Ascending aorta (tissue), 2 donors: ENCODE measurements around the gene ITM2C. TPM values are rescaled to one million over a fixed set of nuclear protein-coding genes. Genes with fewer than 3 reads are reported as not detected.

Experiments
- DNase-seq, 2 donors: peaks; one replicate each; pipeline ENCODE4 v3.0.0-alpha.2; 2019; ENCODE audit warnings: low spot score in 2 of 2
- H3K27ac ChIP-seq, 2 donors: fragments of 200-600 bp; sonication (generic); one replicate each; pipeline ENCODE4 v1.5.1; 2016 to 2017; ENCODE audit warnings: mild to moderate bottlenecking in 1 of 2
- H3K27me3 ChIP-seq: fragments of 200-600 bp; sonication (generic); one replicate; pipeline ENCODE4 v1.5.1; 2017
- H3K36me3 ChIP-seq, 2 donors: fragments of 200-600 bp; sonication (generic); one replicate each; pipeline ENCODE4 v1.5.1; 2016
- H3K4me1 ChIP-seq, 2 donors: fragments of 200-600 bp; sonication (generic); one replicate each; pipeline ENCODE4 v1.5.1; 2016 to 2017; ENCODE audit warnings: mild to moderate bottlenecking in 1 of 2
- H3K4me3 ChIP-seq, 2 donors: fragments of 200-600 bp; sonication (generic); one replicate each; pipeline ENCODE4 v1.5.1; 2016 to 2017; ENCODE audit warnings: mild to moderate bottlenecking in 1 of 2
- H3K9me3 ChIP-seq, 2 donors: fragments of 200-600 bp; sonication (generic); one replicate each; pipeline ENCODE4 v1.5.1; 2016
- CTCF ChIP-seq, 3 experiments: fragments of 200-600 bp in 2 of 3; fragments of 450-650 bp in 1 of 3; sonication (generic) in 2 of 3; IDR thresholded peaks; one replicate each; pipeline ENCODE4 v1.5.1; 2016 to 2019; ENCODE audit warnings: antibody characterized with exemption in 3 of 3, mild to moderate bottlenecking in 1 of 3, moderate library complexity in 1 of 3
- intact Hi-C: fragments of 100-400 bp; cut with DNase I; formaldehyde crosslinking; loops from one replicate; pipeline ENCODE4 v1.15.1; 2023
- total RNA-seq: library from RNA; depleted of rRNA; stranded (reverse); fragments of >200 nt; gene quantifications from one replicate; pipeline ENCODE4 v1.1.0, GENCODE V29; 2016

ITM2C gene
- total RNA-seq, 1 donor from 2014 or later = 84.9 TPM

GRCh38 chr2:230916218-230916617, 51.5 kb downstream of the ITM2C start:
- H3K27ac ChIP-seq = no peak overlapping the region
- no peak overlapping the region for H3K4me3 ChIP-seq
- DNase-seq = no peak
- no peaks in the 10 kb centered on the region for H3K27me3 ChIP-seq
- no peaks in the 10 kb centered on the region for H3K4me1 ChIP-seq
- no peak for TF ChIP-seq CTCF (IDR thresholded peaks at IDR 0.05)
- intact Hi-C loops = no loop called here
- H3K9me3 ChIP-seq = no peaks in the 10 kb centered on the region
- no peaks in the 10 kb centered on the region for H3K36me3 ChIP-seq

DNA sequence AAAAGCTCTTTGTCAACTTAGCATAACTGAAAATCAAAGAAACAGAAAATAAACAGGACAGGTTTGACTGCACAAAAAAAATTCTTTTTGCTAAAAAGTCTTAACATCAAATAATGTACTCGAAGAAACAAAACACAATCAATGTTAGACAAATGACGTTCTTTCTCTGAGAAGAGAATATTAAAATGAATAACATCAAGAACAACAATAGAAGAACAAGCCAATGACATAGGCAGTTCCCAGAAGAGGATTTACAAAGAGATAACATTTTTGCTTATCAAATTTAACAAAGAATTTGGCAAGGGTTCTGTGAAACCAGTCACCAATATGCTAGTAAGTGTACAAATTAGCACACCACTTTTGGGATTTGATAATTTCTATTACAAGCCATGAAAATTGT, 54.5 kb downstream of the ITM2C start:
- no peaks in the 10 kb centered on the region for H3K36me3 ChIP-seq
- no peak overlapping the region for H3K27ac ChIP-seq
- intact Hi-C loops = no loop called here
- TF ChIP-seq CTCF (IDR thresholded peaks at IDR 0.05) = no peak
- H3K4me1 ChIP-seq = no peaks in the 10 kb centered on the region
- H3K9me3 ChIP-seq = no peaks in the 10 kb centered on the region
- no peak overlapping the region for H3K4me3 ChIP-seq
- DNase-seq = no peak
- H3K27me3 ChIP-seq = no peaks in the 10 kb centered on the region

GRCh38 chr2:230919681-230920080, 54.9 kb downstream of the ITM2C start:
- Histone ChIP-seq H3K27me3 (no peaks in the 10 kb centered on the region), H3K9me3 (no peaks in the 10 kb centered on the region), H3K4me1 (no peaks in the 10 kb centered on the region), H3K4me3 (no peak overlapping the region), H3K27ac (no peak overlapping the region), H3K36me3 (no peaks in the 10 kb centered on the region)
- no peak for TF ChIP-seq CTCF (IDR thresholded peaks at IDR 0.05)
- no peak for DNase-seq
- intact Hi-C loops = no loop called here

DNA sequence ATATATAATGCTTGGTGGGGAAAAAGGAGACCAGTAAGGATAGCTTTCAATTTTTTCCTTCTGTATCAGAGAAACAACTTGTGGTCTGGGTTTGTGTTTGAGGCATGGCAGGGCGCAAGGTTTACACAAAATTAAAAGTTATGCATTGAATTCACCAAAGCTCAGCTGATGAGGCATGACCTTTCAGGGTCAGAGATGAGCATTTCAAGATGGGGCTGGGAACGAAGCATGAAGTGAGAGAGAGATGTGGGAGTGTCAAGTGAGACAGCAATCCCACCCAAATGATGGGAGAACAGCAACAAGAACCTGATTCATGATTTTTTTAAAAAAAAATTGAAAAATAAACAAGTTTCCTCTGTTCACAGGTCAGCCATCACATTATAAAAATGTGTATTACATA, 55.4 kb downstream of the ITM2C start:
- H3K4me1 ChIP-seq = no peaks in the 10 kb centered on the region
- H3K9me3 ChIP-seq = no peaks in the 10 kb centered on the region
- intact Hi-C loops = no loop called here
- no peaks in the 10 kb centered on the region for H3K27me3 ChIP-seq
- no peaks in the 10 kb centered on the region for H3K36me3 ChIP-seq
- no peak overlapping the region for H3K27ac ChIP-seq
- DNase-seq = no peak
- no peak overlapping the region for H3K4me3 ChIP-seq
- no peak for TF ChIP-seq CTCF (IDR thresholded peaks at IDR 0.05)

- Histone ChIP-seq H3K27me3 (no peaks in the 10 kb centered on the region), H3K9me3 (no peaks in the 10 kb centered on the region), H3K4me1 (no peaks in the 10 kb centered on the region), H3K27ac (no peak overlapping the region), H3K36me3 (no peaks in the 10 kb centered on the region), H3K4me3 (no peak overlapping the region)
- no peak for TF ChIP-seq CTCF (IDR thresholded peaks at IDR 0.05)
- peak in 1 of 2 donors; percentile 42 for DNase-seq
- intact Hi-C loops = no loop called here
Observed at GRCh38 chr2:230921806-230922595, 57.3 kb downstream of the ITM2C start.
